ENCODE measurements around the gene FBXL7. TPM values are rescaled to one million over a fixed set of nuclear protein-coding genes. Genes with fewer than 3 reads are reported as not detected.

FBXL7 gene
- total and polyA plus RNA-seq, 4 experiments from 2014 or later: not detected

DNA sequence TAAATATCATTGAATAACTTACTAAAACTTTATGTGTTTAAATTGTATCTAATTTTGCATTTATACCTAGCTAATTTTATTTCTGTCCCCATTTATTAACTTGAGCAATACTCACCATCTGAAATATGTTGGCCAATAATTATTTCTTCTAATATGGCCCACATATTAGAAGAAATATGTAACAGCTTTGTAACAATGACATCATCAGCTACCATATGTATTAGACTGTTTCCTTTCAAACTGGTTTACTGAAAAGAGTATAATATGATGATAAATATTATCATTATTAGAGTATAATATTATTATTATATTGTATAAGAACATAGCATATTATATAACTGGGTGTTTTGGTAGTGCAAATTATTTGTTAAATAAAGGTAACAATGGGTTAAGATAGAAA, 220.5 kb downstream of the FBXL7 start:
- no peaks in the 10 kb centered on the region for H3K27me3 ChIP-seq (ENCODE audit: insufficient read depth, low read length)
- intact Hi-C loops (cut with micrococcal nuclease): no loop called here
- ChIA-PET POLR2A (ENCODE audit: partially characterized antibody) (no interaction called here), CTCF (ENCODE audit: partially characterized antibody) (no interaction called here)
- H3K36me3 ChIP-seq (ENCODE audit: insufficient read depth, low read length): no peaks in the 10 kb centered on the region
- Mint-ChIP-seq H3K27me3 (no peaks in the 10 kb centered on the region), H3K4me1 (no peaks in the 10 kb centered on the region), H3K4me3 (no peak overlapping the region), H3K27ac (no peak overlapping the region), H3K9me3 (peaks cover 0 to 3% (median 0%) of the 10 kb centered on the region in 8 donors), H3K36me3 (no peaks in the 10 kb centered on the region)
- no peak for DNase-seq
- no peak overlapping the region for H3K4me3 ChIP-seq (ENCODE audit: low read length in 2 of 2)
- H3K4me1 ChIP-seq (ENCODE audit: insufficient read depth, low read length): no peaks in the 10 kb centered on the region
- no peaks in the 10 kb centered on the region for H3K9me3 ChIP-seq (ENCODE audit: control insufficient read depth in 1 of 2, low read length in 2 of 2)
- no peak overlapping the region for H3K27ac ChIP-seq (ENCODE audit: low read depth, low read length)

DNA sequence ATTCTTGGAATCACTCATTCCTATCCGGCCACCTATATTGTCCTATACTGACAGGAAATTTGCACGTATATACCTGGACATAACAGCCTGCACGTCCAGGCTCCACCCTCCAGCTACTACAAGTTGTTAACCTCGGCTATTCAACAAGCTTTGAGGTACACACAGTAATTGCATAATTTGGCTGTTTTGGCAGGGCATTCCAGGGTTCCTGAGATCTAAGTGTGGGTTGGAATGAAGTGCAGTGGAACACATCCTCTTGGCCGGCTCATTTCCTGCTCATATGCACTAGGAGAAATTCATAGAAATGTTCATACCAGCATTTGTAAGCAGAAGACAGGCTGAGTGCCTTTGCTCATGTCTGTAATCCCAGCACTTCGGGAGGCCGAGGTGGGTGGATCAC, 222.3 kb downstream of the FBXL7 start:
- H3K36me3 ChIP-seq (ENCODE audit: insufficient read depth, low read length): no peaks in the 10 kb centered on the region
- no peaks in the 10 kb centered on the region for H3K4me1 ChIP-seq (ENCODE audit: insufficient read depth, low read length)
- no peaks in the 10 kb centered on the region for H3K27me3 Mint-ChIP-seq
- ChIA-PET POLR2A (ENCODE audit: partially characterized antibody) (no interaction called here), CTCF (ENCODE audit: partially characterized antibody) (no interaction called here)
- intact Hi-C loops (cut with micrococcal nuclease): no loop called here
- H3K9me3 Mint-ChIP-seq: peaks cover 0 to 8% (median 3%) of the 10 kb centered on the region in 8 donors
- H3K4me3 ChIP-seq (ENCODE audit: low read length in 2 of 2): no peak overlapping the region
- H3K36me3 Mint-ChIP-seq: no peaks in the 10 kb centered on the region
- H3K4me3 Mint-ChIP-seq: no peak overlapping the region
- no peak overlapping the region for H3K27ac ChIP-seq (ENCODE audit: low read depth, low read length)
- H3K4me1 Mint-ChIP-seq: no peaks in the 10 kb centered on the region
- H3K27me3 ChIP-seq (ENCODE audit: insufficient read depth, low read length): no peaks in the 10 kb centered on the region
- H3K27ac Mint-ChIP-seq: no peak overlapping the region
- H3K9me3 ChIP-seq (ENCODE audit: control insufficient read depth in 1 of 2, low read length in 2 of 2): no peaks in the 10 kb centered on the region
- DNase-seq: no peak

DNA sequence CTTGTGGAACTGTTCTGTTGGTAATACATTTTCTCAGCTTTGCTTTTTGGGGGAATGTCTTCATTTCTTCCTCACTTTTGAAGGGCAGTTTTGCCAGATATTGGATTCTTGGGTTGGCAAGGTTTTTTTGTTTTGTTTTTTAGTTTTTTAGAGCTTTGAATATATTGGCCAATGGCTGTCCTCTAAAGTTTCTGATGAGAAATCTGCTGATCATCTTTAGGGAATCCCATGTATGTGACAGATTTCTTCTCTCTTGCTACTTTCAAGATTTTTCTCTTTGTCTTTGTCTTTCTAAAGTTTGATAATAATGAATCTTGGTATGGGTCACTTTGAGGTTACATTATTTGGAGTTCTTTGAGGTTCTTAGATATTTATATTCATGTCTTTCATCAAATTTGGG, 227.4 kb downstream of the FBXL7 start:
- H3K36me3 Mint-ChIP-seq: no peaks in the 10 kb centered on the region
- DNase-seq: no peak
- CTCF ChIA-PET (ENCODE audit: partially characterized antibody): no interaction called here
- no peaks in the 10 kb centered on the region for H3K27me3 Mint-ChIP-seq
- no peak overlapping the region for H3K4me3 Mint-ChIP-seq
- H3K4me1 Mint-ChIP-seq: no peaks in the 10 kb centered on the region
- POLR2A ChIA-PET (ENCODE audit: partially characterized antibody): no interaction called here
- peaks cover 4 to 5% of the 10 kb centered on the region in 2 donors for H3K9me3 ChIP-seq (ENCODE audit: control insufficient read depth in 1 of 2, low read length in 2 of 2)
- no peak overlapping the region for H3K27ac ChIP-seq (ENCODE audit: low read depth, low read length)
- no peak overlapping the region for H3K27ac Mint-ChIP-seq
- H3K4me1 ChIP-seq (ENCODE audit: insufficient read depth, low read length): no peaks in the 10 kb centered on the region
- H3K36me3 ChIP-seq (ENCODE audit: insufficient read depth, low read length): no peaks in the 10 kb centered on the region
- H3K27me3 ChIP-seq (ENCODE audit: insufficient read depth, low read length): no peaks in the 10 kb centered on the region
- intact Hi-C loops (cut with micrococcal nuclease): no loop called here
- peaks cover 2 to 21% (median 14%) of the 10 kb centered on the region in 8 donors for H3K9me3 Mint-ChIP-seq
- H3K4me3 ChIP-seq (ENCODE audit: low read length in 2 of 2): no peak overlapping the region

DNA sequence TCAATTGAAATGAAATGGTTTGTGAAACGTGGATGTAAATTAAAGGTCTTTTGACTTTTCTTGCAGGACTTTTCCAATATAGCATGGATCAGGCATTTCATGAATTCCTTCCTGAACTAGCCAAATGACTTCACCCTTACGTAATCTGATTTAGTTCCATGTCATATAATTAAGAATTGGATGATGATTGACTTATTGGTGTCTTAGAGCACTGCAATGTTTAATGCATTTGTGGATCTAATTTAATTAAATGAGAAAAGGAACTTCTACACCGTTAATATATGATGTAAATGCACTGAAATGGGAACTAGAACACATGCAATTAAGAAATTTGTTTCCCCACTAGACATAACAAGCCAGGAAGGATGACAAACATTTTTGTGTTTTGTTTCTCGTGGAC, 228.8 kb downstream of the FBXL7 start:
- ChIA-PET POLR2A (ENCODE audit: partially characterized antibody) (no interaction called here), CTCF (ENCODE audit: partially characterized antibody) (no interaction called here)
- H3K36me3 ChIP-seq (ENCODE audit: insufficient read depth, low read length): no peaks in the 10 kb centered on the region
- H3K4me3 ChIP-seq (ENCODE audit: low read length in 2 of 2): no peak overlapping the region
- no peak overlapping the region for H3K4me3 Mint-ChIP-seq
- H3K4me1 ChIP-seq (ENCODE audit: insufficient read depth, low read length): no peaks in the 10 kb centered on the region
- intact Hi-C loops (cut with micrococcal nuclease): no loop called here
- no peaks in the 10 kb centered on the region for H3K27me3 ChIP-seq (ENCODE audit: insufficient read depth, low read length)
- no peak overlapping the region for H3K27ac ChIP-seq (ENCODE audit: low read depth, low read length)
- no peak for DNase-seq
- peaks cover 4 to 5% of the 10 kb centered on the region in 2 donors for H3K9me3 ChIP-seq (ENCODE audit: control insufficient read depth in 1 of 2, low read length in 2 of 2)
- peaks cover 2 to 21% (median 14%) of the 10 kb centered on the region in 8 donors for H3K9me3 Mint-ChIP-seq
- no peaks in the 10 kb centered on the region for H3K4me1 Mint-ChIP-seq
- no peaks in the 10 kb centered on the region for H3K36me3 Mint-ChIP-seq
- H3K27me3 Mint-ChIP-seq: no peaks in the 10 kb centered on the region
- H3K27ac Mint-ChIP-seq: no peak overlapping the region

DNA sequence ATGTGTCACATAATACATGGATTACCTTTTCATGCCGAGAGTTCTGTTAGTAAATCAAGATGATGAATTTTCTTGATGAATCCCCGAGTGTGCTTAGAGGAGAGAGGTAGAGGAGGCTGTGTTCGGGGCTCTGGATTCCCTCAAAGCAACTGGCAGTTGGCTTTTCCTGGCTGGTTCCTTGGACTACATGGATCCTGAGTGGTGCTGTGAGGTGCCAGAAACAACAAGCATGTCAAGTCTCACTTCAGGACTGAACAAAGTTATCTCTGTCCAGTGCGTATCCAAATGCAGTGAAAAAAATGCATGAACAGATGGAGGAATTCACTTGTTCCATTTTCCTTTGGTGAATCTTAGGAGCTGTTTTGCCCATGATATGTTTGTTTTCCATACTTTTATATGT, 231.7 kb downstream of the FBXL7 start:
- H3K27ac Mint-ChIP-seq: no peak overlapping the region
- no peaks in the 10 kb centered on the region for H3K4me1 Mint-ChIP-seq
- H3K9me3 Mint-ChIP-seq: peaks cover 0 to 25% (median 16%) of the 10 kb centered on the region in 8 donors
- Histone ChIP-seq H3K4me3 (ENCODE audit: low read length in 2 of 2) (no peak overlapping the region), H3K4me1 (ENCODE audit: insufficient read depth, low read length) (no peaks in the 10 kb centered on the region), H3K27me3 (ENCODE audit: insufficient read depth, low read length) (no peaks in the 10 kb centered on the region), H3K9me3 (ENCODE audit: control insufficient read depth in 1 of 2, low read length in 2 of 2) (peaks cover 4 to 5% of the 10 kb centered on the region in 2 donors), H3K36me3 (ENCODE audit: insufficient read depth, low read length) (no peaks in the 10 kb centered on the region), H3K27ac (ENCODE audit: low read depth, low read length) (no peak overlapping the region)
- DNase-seq: no peak
- POLR2A ChIA-PET (ENCODE audit: partially characterized antibody): no interaction called here
- H3K27me3 Mint-ChIP-seq: no peaks in the 10 kb centered on the region
- intact Hi-C loops (cut with micrococcal nuclease): no loop called here
- CTCF ChIA-PET (ENCODE audit: partially characterized antibody): no interaction called here
- H3K36me3 Mint-ChIP-seq: no peaks in the 10 kb centered on the region
- no peak overlapping the region for H3K4me3 Mint-ChIP-seq

DNA sequence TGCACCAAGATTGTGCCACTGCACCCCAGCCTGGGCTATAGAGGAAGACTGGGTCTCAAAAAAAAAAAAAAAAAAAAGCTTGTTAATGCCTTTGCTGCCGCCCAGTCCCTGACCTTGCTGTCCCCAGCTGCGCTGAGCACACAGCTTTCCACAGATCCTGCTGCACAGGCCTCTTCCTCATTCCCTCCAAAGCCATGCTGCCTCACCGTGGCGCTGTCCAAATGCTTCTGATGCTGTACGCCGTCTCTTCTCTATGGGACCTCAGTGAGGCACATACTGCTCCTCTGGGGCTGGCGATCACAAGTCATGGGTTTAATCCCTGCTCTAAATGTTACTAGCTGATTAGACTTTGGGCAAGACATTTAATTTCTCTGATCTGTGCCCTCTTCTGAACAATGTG, 234.1 kb downstream of the FBXL7 start:
- H3K4me3 Mint-ChIP-seq: no peak overlapping the region
- no peak overlapping the region for H3K4me3 ChIP-seq (ENCODE audit: low read length in 2 of 2)
- no peak overlapping the region for H3K27ac Mint-ChIP-seq
- H3K4me1 Mint-ChIP-seq: no peaks in the 10 kb centered on the region
- H3K9me3 Mint-ChIP-seq: peaks cover 0 to 12% (median 8%) of the 10 kb centered on the region in 8 donors
- ChIA-PET CTCF (ENCODE audit: partially characterized antibody) (no interaction called here), POLR2A (ENCODE audit: partially characterized antibody) (no interaction called here)
- H3K4me1 ChIP-seq (ENCODE audit: insufficient read depth, low read length): no peaks in the 10 kb centered on the region
- intact Hi-C loops (cut with micrococcal nuclease): no loop called here
- H3K27me3 ChIP-seq (ENCODE audit: insufficient read depth, low read length): no peaks in the 10 kb centered on the region
- H3K36me3 Mint-ChIP-seq: no peaks in the 10 kb centered on the region
- peaks cover 0 to 4% of the 10 kb centered on the region in 2 donors for H3K9me3 ChIP-seq (ENCODE audit: control insufficient read depth in 1 of 2, low read length in 2 of 2)
- no peaks in the 10 kb centered on the region for H3K36me3 ChIP-seq (ENCODE audit: insufficient read depth, low read length)
- no peaks in the 10 kb centered on the region for H3K27me3 Mint-ChIP-seq
- H3K27ac ChIP-seq (ENCODE audit: low read depth, low read length): no peak overlapping the region
- DNase-seq: no peak

DNA sequence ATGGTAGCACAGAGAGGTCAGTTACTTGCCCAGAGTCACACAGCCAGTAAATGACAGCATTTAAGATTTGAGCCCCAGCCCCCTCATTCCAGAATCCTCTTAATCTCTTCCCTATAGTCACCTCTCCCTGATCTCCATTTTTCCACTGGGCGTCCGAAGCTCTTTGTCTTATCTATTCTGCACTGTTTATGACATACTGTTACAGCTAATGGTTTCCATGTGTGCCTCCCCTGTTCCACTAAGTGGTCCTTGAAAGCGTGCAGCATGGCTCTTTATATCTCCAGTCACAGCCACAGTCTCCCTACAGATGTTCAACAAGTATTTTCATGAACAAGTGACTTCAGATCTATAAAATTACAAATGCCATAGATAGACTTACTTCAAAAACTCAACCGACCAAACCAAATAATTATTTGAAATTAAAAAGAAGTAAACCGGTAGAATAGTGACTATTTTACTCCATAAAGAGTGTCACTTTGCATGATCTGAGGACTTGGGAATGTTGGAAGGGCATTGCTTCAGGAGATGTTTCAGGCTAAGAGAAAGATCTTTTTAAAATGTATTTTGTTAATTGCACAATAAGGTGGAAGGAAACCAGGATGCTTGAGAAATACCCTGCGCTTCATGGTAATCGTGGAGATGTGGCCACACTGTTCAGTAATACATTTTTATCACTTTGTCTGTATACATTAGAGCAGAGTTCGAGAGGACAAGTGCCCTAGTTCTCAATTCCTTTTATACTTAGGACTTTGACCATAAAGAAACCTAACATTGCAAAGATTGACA, 237.2 kb downstream of the FBXL7 start:
- Histone ChIP-seq H3K36me3 (ENCODE audit: insufficient read depth, low read length) (no peaks in the 10 kb centered on the region), H3K27me3 (ENCODE audit: insufficient read depth, low read length) (no peaks in the 10 kb centered on the region), H3K27ac (ENCODE audit: low read depth, low read length) (no peak overlapping the region), H3K9me3 (ENCODE audit: control insufficient read depth in 1 of 2, low read length in 2 of 2) (no peaks in the 10 kb centered on the region), H3K4me3 (ENCODE audit: low read length in 2 of 2) (no peak overlapping the region), H3K4me1 (ENCODE audit: insufficient read depth, low read length) (no peaks in the 10 kb centered on the region)
- Mint-ChIP-seq H3K9me3 (peaks cover 0 to 13% (median 4%) of the 10 kb centered on the region in 8 donors), H3K4me1 (no peaks in the 10 kb centered on the region), H3K36me3 (no peaks in the 10 kb centered on the region), H3K27ac (no peak overlapping the region), H3K27me3 (no peaks in the 10 kb centered on the region), H3K4me3 (no peak overlapping the region)
- no peak for DNase-seq
- CTCF ChIA-PET (ENCODE audit: partially characterized antibody): no interaction called here
- intact Hi-C loops (cut with micrococcal nuclease): no loop called here
- POLR2A ChIA-PET (ENCODE audit: partially characterized antibody): no interaction called here
